ENCODE data around the gene HCLS1.
"Not testable (repeated sequence)": the region's sequence is repeated elsewhere in the genome, so short reads cannot be mapped to it uniquely, and the experiment has no call there.

Gene HCLS1

DNA sequence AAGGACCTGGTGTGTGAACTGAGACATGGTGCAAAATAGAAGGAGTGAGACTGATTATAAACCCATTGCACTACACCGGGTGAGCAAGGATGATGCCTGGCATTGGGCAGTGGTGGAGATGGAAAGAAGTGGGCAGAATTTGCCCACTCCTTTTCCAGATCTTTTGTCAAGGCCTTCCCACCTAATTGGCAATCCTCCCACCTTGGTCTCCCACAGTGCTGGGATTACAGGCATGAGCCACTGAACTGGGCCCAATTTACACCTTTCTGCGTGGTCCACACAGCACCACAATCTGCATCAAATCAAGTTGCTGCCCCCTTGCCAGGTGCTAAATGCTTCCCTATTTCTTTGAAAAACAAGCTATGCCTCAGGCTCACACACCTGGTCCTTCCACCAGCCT, 62.1 kb downstream of the HCLS1 start:
- DNase-seq: no peak
- no peak for TF ChIP-seq POLR2A (IDR thresholded peaks at IDR 0.05; ENCODE audit: low read length)
- no peak for TF ChIP-seq GATA1 (IDR thresholded peaks at IDR 0.05; ENCODE audit: low read depth, low read length)

DNA sequence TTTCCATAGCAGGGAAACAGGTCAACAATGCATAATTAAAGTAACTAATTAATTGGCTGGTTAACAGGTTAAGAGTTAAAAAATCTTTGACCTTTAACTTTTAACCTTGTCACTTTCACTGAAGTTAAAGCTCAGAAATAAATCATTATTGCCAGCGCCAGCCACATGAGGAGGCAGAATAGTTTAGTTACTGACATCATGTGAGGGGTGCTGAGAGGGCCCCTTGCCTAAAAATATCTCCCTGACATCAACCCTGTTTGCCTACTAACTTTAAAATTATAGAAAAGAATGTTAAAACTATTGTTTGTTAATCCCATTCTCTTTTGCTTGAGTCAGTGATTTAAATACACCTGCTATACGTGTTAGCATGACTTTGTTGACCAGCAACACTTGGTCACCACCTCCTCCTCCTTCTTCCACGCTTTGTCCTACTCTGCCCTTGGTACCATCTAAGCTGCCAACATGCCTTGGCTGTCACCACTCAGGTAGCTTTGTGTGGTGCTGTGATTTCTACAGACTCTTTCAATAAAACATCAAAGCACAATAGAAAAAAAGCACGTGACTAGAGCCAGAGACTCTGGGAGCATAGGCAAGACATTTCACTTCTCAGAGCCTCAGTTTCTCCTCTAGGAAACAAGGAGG, 64.8 kb downstream of the HCLS1 start:
- no peak for TF ChIP-seq GATA1 (IDR thresholded peaks at IDR 0.05; ENCODE audit: low read depth, low read length)

DNA sequence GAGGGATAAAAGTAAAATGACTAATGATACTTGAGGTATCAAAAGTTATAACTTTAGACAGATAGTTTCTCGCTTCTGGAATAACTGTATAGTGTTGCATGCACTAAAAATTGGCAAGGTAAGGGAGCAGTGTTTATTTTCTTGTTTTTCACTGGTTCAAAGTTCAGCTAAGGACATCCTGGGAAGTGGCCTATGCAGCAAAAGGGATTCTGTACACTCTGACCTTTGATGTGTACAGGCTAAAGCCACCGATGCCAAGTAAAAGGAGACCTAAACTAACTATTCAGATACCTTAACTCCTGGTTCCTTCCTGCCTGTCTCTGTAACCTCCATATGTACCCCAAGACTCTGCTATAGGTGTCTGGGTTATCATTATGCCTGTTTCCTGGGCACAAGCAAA, 65.9 kb downstream of the HCLS1 start:
- TF ChIP-seq GATA1 (IDR thresholded peaks at IDR 0.05; ENCODE audit: low read depth, low read length) (no peak), POLR2A (IDR thresholded peaks at IDR 0.05; ENCODE audit: low read length) (no peak)
- DNase-seq: no peak

More for the DNA sequence above, 64.8 kb downstream of the HCLS1 start:
- DNase-seq: no peak

DNA sequence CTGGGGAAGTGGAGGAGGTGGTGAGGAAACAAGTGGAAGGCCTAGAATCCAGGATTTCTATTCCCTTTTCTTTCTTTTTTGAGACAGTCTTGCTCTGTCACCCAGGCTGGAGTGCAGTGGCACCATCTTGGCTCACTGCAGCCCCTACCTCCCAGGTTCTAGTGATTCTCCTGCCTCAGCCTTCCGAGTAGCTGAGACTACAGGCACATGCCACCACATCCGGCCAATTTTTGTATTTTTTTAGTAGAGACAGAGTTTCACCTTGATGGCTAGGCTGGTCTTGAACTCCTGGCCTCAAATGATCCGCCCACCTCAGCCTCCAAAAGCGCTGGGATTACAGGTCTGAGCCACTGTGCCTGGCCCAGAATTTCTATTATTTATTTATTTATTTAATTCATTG, 66.9 kb downstream of the HCLS1 start:
- DNase-seq: not testable (repeated sequence)

DNA sequence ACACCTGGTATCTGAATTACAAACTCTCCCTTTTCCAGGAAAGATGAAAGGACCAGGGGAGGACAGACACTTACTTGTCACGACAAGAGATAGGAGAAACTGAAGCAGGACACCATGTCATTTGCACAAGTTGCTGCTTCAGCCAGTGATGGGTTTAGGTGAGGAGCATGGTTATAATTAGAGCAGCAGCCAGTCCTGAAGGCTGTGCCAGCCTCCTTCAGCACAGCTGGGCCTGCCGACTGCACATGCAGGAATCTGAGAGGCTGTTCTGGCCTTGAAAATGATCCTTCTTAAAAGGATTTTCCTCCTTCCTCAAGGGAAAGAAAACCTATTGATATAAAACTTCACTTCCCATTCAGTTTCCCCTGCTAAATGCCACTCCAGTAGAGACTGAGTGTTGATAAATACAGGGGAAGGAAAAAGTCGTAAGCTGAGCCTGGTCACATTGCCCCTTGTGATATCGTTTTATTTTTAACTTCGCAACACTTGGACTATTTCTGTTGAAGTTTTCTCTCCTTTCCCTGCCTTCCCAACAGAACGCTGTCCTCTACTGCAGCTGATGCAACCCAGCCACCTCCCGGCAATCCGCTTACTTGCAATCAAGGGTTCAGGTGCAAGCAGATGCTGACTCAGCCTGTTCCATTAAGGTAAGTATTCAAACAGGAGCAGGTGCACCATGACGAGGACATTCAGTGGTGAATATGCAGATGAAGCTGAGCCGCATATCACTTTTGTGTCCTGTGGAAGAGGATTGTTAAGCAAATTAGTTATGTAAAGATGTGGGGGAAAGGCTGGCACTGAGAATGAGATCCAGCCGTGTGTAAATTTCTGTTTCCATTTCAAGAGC, 67.6 kb downstream of the HCLS1 start, which contains the start of gene FBXO40:
Gene FBXO40 (plus strand): TSS at position 524 of the 847 bp plus-strand sequence. CDS start 27,197 bp downstream, outside the sequence.
- TF ChIP-seq POLR2A (IDR thresholded peaks at IDR 0.05; ENCODE audit: low read length) (no peak), GATA1 (IDR thresholded peaks at IDR 0.05; ENCODE audit: low read depth, low read length) (no peak)
- no peak for DNase-seq

DNA sequence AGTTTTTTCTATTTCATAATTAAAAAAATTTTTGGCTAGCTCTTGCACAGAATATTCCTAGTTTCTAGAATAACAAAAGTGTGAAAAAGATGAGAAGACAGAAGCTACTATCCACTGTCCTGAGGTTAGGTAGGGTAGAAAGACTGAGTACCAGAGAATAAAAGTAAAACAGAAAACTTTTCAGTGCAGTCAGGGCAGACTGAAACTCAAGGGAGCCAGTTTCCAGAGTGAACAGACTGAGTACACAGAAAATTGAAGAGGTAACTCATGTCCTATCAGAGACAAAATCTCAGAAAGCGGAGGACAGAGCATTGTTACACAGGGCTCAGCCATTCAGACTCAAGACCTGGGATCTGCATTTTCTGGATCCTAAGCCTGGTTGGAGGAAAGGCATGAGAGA, 76.3 kb downstream of the HCLS1 start:
- DNase-seq: no peak
- TF ChIP-seq GATA1 (IDR thresholded peaks at IDR 0.05; ENCODE audit: low read depth, low read length): no peak
- TF ChIP-seq POLR2A (IDR thresholded peaks at IDR 0.05; ENCODE audit: low read length): no peak

DNA sequence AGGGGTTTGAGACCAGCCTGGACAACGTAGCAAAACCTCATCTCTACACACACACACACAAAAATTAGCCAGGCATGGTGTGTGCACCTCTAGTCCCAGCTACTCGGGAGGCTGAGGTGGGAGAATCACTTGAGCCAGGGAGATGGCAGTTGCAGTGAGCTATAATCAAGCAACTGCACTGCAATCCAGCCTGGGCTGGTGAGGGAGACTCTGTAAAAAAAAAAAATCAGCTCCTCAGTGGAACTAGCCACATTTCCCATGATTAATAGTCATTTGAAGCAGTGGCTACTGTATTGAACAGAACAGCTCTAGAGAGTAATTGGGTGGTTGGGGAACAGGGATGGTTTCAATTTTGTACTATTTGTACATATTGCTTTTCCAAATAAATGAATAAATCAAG, 79.0 kb downstream of the HCLS1 start:
- DNase-seq: no peak
- no peak for TF ChIP-seq GATA1 (IDR thresholded peaks at IDR 0.05; ENCODE audit: low read depth, low read length)
- no peak for TF ChIP-seq POLR2A (IDR thresholded peaks at IDR 0.05; ENCODE audit: low read length)
